ENCODE results near the gene PDCD1. TPM values are rescaled to one million over a fixed set of nuclear protein-coding genes. Genes with fewer than 3 reads are reported as not detected.
A peak's percentile ranks its signal among the peaks of the same experiment; 100 is the strongest.

Gene PDCD1
- total and polyA plus RNA-seq, 2 experiments from 2014 or later = not detected

DNA sequence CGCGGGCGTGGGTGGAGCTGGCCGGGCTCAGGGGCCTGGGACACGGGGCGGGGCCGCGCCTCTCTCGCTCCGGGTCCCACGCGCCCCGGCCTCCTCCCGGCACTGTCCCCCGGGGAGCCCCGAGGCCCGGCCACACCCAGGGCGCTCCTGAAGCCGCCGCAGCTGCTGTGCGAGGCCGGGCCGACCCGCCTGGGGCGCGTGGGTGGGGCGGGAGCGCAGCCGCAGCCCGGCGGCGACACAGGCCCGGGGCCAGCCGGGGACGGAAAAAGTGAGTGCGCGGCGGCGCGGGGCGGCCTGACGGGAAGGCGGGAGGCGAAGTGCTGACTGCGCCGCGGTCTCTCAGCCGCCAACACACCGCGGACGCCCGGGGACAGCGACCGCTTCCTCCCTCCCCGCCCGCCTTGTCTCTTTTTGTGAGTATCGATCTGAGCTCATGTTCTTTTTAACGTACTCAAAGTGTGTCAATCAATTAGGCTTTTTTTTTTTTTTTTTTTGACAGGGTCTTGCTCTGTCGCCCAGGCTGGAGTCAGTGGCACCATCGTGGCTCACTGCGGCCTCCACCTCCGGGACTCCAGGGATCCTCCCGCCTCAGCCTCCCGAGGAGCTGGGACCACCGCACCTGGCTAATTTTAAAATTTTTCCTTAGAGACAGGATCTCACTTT lies 14.5 kb downstream of the PDCD1 start:
- 4% methylated on average over 26 to 39 of the region's 65 CpGs for WGBS, 2 experiments (ENCODE audit: low coverage in 1 of 2, low lambda C conversion rate in 2 of 2, missing lambda C conversion rate in 2 of 2)
- Histone ChIP-seq H3K9me2 (ENCODE audit: insufficient read depth) (no peaks in the 10 kb centered on the region), H3K4me3 (peak overlapping the region; percentile 50), H3K4me1 (ENCODE audit: insufficient read depth) (no peaks in the 10 kb centered on the region), H3K27me3 (replicated peaks; ENCODE audit: insufficient read depth) (peaks cover 21% of the 10 kb centered on the region), H3K4me2 (ENCODE audit: unreplicated experiment) (peak overlapping the region; percentile 77), H4K20me1 (ENCODE audit: insufficient read depth) (no peaks in the 10 kb centered on the region), H3F3A (ENCODE audit: insufficient read depth) (no peaks in the 10 kb centered on the region), H3K36me3 (ENCODE audit: low read depth) (no peaks in the 10 kb centered on the region), H3K27ac (no peak overlapping the region), H3K9me3 (ENCODE audit: low read depth) (no peaks in the 10 kb centered on the region), H3K79me2 (ENCODE audit: insufficient read depth) (no peaks in the 10 kb centered on the region), H3K9ac (peak overlapping the region; percentile 63), H2AFZ (peak overlapping the region; percentile 75)
- TF ChIP-seq EZH2phosphoT487 (IDR thresholded peaks at IDR 0.05; ENCODE audit: insufficient read depth, low read depth) (no peak), EZH2 (IDR thresholded peaks at IDR 0.05; ENCODE audit: insufficient read depth, poor library complexity, severe bottlenecking) (no peak)
- peak; percentile 86 for DNase-seq
- in situ Hi-C loops (cut with MboI) = no loop called here

GRCh38 chr2:241843321-241844065 lies 15.2 kb downstream of the PDCD1 start:
- no peak overlapping the region for H3K27ac ChIP-seq
- H2AFZ ChIP-seq = no peak overlapping the region
- no peaks in the 10 kb centered on the region for H3K9me2 ChIP-seq (ENCODE audit: insufficient read depth)
- H3K9ac ChIP-seq = no peak overlapping the region
- TF ChIP-seq EZH2phosphoT487 (IDR thresholded peaks at IDR 0.05; ENCODE audit: insufficient read depth, low read depth) (no peak), EZH2 (IDR thresholded peaks at IDR 0.05; ENCODE audit: insufficient read depth, poor library complexity, severe bottlenecking) (no peak)
- no peaks in the 10 kb centered on the region for H3F3A ChIP-seq (ENCODE audit: insufficient read depth)
- H3K27me3 ChIP-seq (replicated peaks; ENCODE audit: insufficient read depth) = peaks cover 24% of the 10 kb centered on the region
- H4K20me1 ChIP-seq (ENCODE audit: insufficient read depth) = no peaks in the 10 kb centered on the region
- H3K4me3 ChIP-seq = no peak overlapping the region
- no peaks in the 10 kb centered on the region for H3K36me3 ChIP-seq (ENCODE audit: low read depth)
- H3K4me2 ChIP-seq (ENCODE audit: unreplicated experiment) = no peak overlapping the region
- 66 to 87% methylated on average over 27 to 40 of the region's 52 CpGs for WGBS, 2 experiments (ENCODE audit: low coverage in 1 of 2, low lambda C conversion rate in 2 of 2, missing lambda C conversion rate in 2 of 2)
- H3K4me1 ChIP-seq (ENCODE audit: insufficient read depth) = no peaks in the 10 kb centered on the region
- DNase-seq = no peak
- no peaks in the 10 kb centered on the region for H3K9me3 ChIP-seq (ENCODE audit: low read depth)
- in situ Hi-C loops (cut with MboI) = no loop called here
- H3K79me2 ChIP-seq (ENCODE audit: insufficient read depth) = no peaks in the 10 kb centered on the region

GRCh38 chr2:241842620-241843211 lies 16.0 kb downstream of the PDCD1 start:
- Histone ChIP-seq H3K27ac (no peak overlapping the region), H2AFZ (no peak overlapping the region), H3K79me2 (ENCODE audit: insufficient read depth) (no peaks in the 10 kb centered on the region), H3K9ac (no peak overlapping the region), H3K4me2 (ENCODE audit: unreplicated experiment) (no peak overlapping the region), H3K4me3 (no peak overlapping the region), H3F3A (ENCODE audit: insufficient read depth) (no peaks in the 10 kb centered on the region), H3K36me3 (ENCODE audit: low read depth) (no peaks in the 10 kb centered on the region), H3K4me1 (ENCODE audit: insufficient read depth) (no peaks in the 10 kb centered on the region), H3K9me2 (ENCODE audit: insufficient read depth) (no peaks in the 10 kb centered on the region), H3K9me3 (ENCODE audit: low read depth) (no peaks in the 10 kb centered on the region), H4K20me1 (ENCODE audit: insufficient read depth) (no peaks in the 10 kb centered on the region), H3K27me3 (replicated peaks; ENCODE audit: insufficient read depth) (peaks cover 32% of the 10 kb centered on the region)
- in situ Hi-C loops (cut with MboI) = no loop called here
- no peak for DNase-seq
- TF ChIP-seq EZH2 (IDR thresholded peaks at IDR 0.05; ENCODE audit: insufficient read depth, poor library complexity, severe bottlenecking) (no peak), EZH2phosphoT487 (IDR thresholded peaks at IDR 0.05; ENCODE audit: insufficient read depth, low read depth) (no peak)
- WGBS, 2 experiments (ENCODE audit: low coverage in 1 of 2, low lambda C conversion rate in 2 of 2, missing lambda C conversion rate in 2 of 2) = 89 to 90% methylated on average over 28 to 29 of the region's 29 CpGs

- Histone ChIP-seq H3K4me1 (ENCODE audit: insufficient read depth) (no peaks in the 10 kb centered on the region), H2AFZ (no peak overlapping the region), H3K9me2 (ENCODE audit: insufficient read depth) (no peaks in the 10 kb centered on the region), H3K36me3 (ENCODE audit: low read depth) (no peaks in the 10 kb centered on the region), H3K27ac (no peak overlapping the region), H3K79me2 (ENCODE audit: insufficient read depth) (no peaks in the 10 kb centered on the region), H3K9me3 (ENCODE audit: low read depth) (no peaks in the 10 kb centered on the region), H3K9ac (no peak overlapping the region), H3K27me3 (replicated peaks; ENCODE audit: insufficient read depth) (peaks cover 38% of the 10 kb centered on the region), H3F3A (ENCODE audit: insufficient read depth) (no peaks in the 10 kb centered on the region), H3K4me3 (no peak overlapping the region), H3K4me2 (ENCODE audit: unreplicated experiment) (no peak overlapping the region), H4K20me1 (ENCODE audit: insufficient read depth) (no peaks in the 10 kb centered on the region)
- no peak for TF ChIP-seq EZH2 (IDR thresholded peaks at IDR 0.05; ENCODE audit: insufficient read depth, poor library complexity, severe bottlenecking)
- TF ChIP-seq EZH2phosphoT487 (IDR thresholded peaks at IDR 0.05; ENCODE audit: insufficient read depth, low read depth) = no peak
- DNase-seq = no peak
- 77 to 85% methylated on average over 7 to 11 of the region's 11 CpGs for WGBS, 2 experiments (ENCODE audit: low coverage in 1 of 2, low lambda C conversion rate in 2 of 2, missing lambda C conversion rate in 2 of 2)
- in situ Hi-C loops (cut with MboI) = no loop called here
Measured at GRCh38 chr2:241842067-241842415, 16.7 kb downstream of the PDCD1 start.
